GM23338 (cell line): ENCODE results near the gene ZER1.

ENCODE experiments used
- EZH2phosphoT487 ChIP-seq: fragments of 200-600 bp; sonication (generic); IDR thresholded peaks from one replicate; pipeline ENCODE4 v1.8.1; 2018; ENCODE audit warnings: antibody characterized with exemption; ENCODE audit not compliant: unreplicated experiment
- POLR2AphosphoS5 ChIP-seq: IDR thresholded peaks from 2 replicates; pipeline ENCODE4 v1.6.1; 2016; ENCODE audit warnings: antibody characterized with exemption, low read depth
- STAT1 ChIP-seq: IDR thresholded peaks from one replicate; pipeline ENCODE4 v1.6.1; 2016; ENCODE audit warnings: antibody characterized with exemption; ENCODE audit not compliant: unreplicated experiment
- ZNF114 ChIP-seq: fragments of 250-450 bp; sonication (Bioruptor Pico); IDR thresholded peaks from 2 replicates; pipeline ENCODE4 v1.5.0; 2020; ENCODE audit warnings: mild to moderate bottlenecking, moderate library complexity
- TF ChIP-seq, protein P1 (sequence below), 2 experiments: fragments of 200-600 bp in 1 of 2; sonication (generic) in 1 of 2; conservative IDR thresholded peaks; 2 replicates each; pipeline versions ENCODE4 v1.5.1 to v1.6.1; 2016 to 2017; ENCODE audit warnings: antibody characterized with exemption in 2 of 2, low read depth in 2 of 2, mild to moderate bottlenecking in 2 of 2, moderate library complexity in 1 of 2
- TF ChIP-seq, protein P2 (sequence below): IDR thresholded peaks from one replicate; pipeline ENCODE4 v1.6.1; 2018; ENCODE audit warnings: antibody characterized with exemption; ENCODE audit not compliant: unreplicated experiment

DNA sequence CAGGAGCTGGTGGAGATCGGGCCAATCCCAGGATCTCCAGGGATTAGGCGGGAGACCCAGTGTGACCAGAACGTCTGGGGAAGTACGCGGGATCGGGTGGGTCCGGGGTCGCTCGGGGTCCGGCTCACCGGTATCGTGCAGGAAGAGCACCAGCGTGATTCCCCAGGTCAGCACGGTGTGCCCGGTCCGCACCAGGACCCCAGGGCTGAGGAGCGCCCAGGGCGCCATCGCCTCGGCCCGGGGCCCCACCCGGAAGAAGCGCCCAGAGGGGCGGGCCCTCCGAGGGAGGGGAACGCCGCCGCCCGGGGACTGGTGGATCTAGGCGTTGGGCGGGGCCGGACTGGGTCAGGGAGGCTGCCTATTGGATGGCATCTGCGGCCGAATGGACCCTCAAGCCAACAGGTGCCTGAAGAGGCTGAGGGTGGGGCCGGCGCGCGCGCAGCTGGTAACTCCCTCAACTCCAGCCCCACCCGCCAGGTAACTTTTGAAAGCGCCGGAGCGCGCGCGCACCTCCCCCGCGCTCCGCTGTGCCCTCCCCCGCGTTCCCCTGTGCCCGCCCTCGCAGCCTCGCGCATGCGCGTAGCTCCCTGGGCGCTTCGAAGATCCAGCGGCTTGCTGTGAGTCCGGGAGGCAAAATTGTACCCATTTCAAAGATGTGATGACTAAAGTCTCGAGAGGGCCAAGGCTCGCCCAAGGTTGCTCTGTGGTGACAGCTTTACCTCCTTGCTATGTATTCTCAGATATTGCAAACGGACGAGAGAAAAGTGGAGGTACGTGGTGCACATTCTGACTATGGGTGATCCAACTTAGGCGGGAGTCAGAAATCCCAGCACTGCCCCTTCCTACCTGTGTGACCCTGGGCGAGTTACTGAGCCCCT lies 47.6 kb downstream of the ZER1 start, which contains the start of gene ZDHHC12:
- TF ChIP-seq ZNF114 (no peak), EZH2phosphoT487 (no peak), POLR2AphosphoS5 (peak; percentile 86), STAT1 (no peak)
- TF ChIP-seq, protein P1, sequence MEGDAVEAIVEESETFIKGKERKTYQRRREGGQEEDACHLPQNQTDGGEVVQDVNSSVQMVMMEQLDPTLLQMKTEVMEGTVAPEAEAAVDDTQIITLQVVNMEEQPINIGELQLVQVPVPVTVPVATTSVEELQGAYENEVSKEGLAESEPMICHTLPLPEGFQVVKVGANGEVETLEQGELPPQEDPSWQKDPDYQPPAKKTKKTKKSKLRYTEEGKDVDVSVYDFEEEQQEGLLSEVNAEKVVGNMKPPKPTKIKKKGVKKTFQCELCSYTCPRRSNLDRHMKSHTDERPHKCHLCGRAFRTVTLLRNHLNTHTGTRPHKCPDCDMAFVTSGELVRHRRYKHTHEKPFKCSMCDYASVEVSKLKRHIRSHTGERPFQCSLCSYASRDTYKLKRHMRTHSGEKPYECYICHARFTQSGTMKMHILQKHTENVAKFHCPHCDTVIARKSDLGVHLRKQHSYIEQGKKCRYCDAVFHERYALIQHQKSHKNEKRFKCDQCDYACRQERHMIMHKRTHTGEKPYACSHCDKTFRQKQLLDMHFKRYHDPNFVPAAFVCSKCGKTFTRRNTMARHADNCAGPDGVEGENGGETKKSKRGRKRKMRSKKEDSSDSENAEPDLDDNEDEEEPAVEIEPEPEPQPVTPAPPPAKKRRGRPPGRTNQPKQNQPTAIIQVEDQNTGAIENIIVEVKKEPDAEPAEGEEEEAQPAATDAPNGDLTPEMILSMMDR (conservative IDR thresholded peaks at IDR 0.05; ENCODE audit: low read depth in 2 of 2) = no peak
- TF ChIP-seq, protein P2, sequence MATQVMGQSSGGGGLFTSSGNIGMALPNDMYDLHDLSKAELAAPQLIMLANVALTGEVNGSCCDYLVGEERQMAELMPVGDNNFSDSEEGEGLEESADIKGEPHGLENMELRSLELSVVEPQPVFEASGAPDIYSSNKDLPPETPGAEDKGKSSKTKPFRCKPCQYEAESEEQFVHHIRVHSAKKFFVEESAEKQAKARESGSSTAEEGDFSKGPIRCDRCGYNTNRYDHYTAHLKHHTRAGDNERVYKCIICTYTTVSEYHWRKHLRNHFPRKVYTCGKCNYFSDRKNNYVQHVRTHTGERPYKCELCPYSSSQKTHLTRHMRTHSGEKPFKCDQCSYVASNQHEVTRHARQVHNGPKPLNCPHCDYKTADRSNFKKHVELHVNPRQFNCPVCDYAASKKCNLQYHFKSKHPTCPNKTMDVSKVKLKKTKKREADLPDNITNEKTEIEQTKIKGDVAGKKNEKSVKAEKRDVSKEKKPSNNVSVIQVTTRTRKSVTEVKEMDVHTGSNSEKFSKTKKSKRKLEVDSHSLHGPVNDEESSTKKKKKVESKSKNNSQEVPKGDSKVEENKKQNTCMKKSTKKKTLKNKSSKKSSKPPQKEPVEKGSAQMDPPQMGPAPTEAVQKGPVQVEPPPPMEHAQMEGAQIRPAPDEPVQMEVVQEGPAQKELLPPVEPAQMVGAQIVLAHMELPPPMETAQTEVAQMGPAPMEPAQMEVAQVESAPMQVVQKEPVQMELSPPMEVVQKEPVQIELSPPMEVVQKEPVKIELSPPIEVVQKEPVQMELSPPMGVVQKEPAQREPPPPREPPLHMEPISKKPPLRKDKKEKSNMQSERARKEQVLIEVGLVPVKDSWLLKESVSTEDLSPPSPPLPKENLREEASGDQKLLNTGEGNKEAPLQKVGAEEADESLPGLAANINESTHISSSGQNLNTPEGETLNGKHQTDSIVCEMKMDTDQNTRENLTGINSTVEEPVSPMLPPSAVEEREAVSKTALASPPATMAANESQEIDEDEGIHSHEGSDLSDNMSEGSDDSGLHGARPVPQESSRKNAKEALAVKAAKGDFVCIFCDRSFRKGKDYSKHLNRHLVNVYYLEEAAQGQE = no peak
